HG02943 (cell line): Measurements from ENCODE around the gene BIRC7.

Experiments used
- ATAC-seq: cut with Tn5 transposase; IDR thresholded peaks from one replicate; pipeline ENCODE4 v1.9.1; 2021; ENCODE audit warnings: mild to moderate bottlenecking, low read depth, moderate library complexity; ENCODE audit not compliant: unreplicated experiment

The BIRC7 gene

DNA sequence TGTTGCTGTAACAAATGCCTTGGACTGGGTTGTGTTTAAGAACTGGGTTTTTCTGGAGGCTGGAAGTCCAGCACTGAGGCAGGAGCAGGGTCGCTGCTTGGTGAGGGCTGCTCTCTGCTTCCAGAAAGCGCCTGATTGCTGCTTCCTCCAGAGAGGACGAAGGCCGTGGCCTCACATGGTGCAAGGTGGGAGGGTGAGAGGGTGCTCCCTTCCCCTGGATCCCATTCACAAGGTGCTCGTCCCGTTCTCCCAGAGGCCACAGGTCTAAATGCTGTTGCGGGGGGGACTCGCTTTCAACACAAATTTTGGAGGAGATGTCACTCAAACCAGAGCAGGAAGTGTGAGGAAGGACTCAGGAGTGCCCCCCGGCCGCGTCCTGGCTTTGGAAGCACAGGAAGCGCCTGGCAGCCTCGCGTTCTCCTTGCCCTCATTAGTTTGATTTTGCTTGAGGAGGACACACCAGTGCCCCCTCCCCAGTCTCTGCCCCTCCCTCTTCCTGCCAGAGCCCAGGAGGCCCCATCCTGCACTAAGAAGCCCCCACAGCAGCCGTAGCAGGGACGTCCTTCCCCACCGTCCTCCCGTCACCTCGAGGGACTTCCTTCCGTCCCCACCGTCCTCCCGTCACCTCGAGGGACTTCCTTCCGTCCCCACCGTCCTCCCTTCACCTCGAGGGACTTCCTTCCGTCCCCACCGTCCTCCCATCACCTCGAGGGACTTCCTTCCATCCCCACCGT lies 26.3 kb downstream of the BIRC7 start:
- no peak for ATAC-seq

- ATAC-seq: no peak
Observed at GRCh38 chr20:63262836-63263235, 27.1 kb downstream of the BIRC7 start.

DNA sequence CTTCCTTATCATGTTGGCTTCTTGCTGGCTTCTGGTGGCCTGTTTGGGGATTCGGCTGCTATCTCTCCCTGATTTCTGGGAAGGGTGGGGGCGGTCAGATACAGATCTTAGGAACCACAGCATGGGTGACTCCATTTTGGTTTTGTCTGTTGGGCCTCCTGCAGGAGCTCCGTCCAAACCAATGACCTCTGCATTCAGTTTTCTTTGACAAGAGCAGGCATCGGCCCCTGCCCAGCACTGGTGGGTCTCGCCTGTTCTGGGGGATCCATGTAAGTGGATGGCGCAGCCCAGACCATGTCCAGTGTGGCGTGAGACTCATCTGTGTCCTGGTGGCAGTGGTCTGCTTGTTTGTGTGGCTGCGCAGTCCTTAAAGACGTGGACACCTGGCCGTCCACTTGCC lies 28.3 kb downstream of the BIRC7 start:
- no peak for ATAC-seq

GRCh38 chr20:63264519-63264918 lies 28.8 kb downstream of the BIRC7 start:
- no peak for ATAC-seq

- no peak for ATAC-seq
Observed at GRCh38 chr20:63265891-63266515, 30.3 kb downstream of the BIRC7 start.

- ATAC-seq: no peak
Observed at GRCh38 chr20:63267691-63268090, 32.0 kb downstream of the BIRC7 start.

DNA sequence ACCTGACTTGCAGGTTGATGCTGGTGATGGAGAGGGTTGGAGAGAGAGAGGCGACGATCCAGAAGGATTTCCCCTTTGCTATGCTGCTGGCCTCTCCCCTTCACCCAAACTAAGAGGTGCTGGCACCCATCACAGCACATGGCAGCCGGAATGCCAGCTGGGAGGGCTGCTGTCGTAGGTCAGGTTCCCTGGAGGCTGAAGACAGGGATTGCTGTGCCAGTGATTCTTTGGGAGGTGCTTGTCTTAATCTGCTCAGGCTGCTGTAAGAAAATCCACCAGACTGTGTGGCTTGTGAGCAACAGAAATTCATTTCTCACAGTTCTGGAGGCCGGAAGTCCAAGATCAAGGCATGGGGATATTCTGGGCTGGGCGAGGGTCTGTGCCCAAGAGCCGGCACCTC lies 32.6 kb downstream of the BIRC7 start:
- ATAC-seq: no peak

DNA sequence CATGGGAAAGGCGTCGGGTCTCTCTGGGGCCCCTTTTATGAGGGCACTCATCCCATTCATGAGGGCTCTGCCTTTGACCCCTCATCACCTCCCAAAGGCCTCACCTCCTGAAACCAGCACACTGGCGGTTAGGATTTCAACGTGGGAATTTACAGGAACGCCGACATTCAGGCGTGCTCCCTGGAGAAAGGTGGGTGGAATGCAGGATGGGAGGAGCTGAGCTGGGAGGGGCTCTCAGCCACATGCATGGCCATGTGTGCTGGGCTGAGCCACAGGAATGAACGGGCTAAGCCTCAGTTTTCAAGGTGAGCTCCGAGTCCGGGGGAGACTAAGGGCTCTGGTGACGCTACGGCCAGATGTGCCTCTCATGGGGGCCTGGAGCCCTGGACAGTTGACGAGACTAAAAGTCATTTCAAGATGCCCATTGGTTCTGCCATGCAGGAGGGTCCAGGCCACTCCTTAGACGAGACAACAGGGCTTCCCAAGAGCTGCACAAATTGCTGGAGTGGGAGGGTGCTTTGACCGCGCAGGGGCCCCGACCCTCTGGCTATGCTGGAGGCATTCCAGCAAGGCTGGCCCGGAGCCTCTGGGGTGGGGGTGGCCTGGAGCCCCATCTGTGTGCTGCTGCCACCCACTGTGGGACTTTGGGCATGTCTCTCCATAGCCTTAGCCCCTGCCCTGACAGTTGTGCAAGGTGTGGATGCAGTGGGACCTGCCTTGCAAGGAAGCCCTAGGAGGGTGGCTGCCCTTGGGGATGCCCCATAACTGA lies 33.1 kb downstream of the BIRC7 start:
- no peak for ATAC-seq

- ATAC-seq: no peak
Observed at GRCh38 chr20:63269724-63270123, 34.0 kb downstream of the BIRC7 start.

GRCh38 chr20:63270606-63271325 lies 35.1 kb downstream of the BIRC7 start:
- no peak for ATAC-seq

GRCh38 chr20:63272105-63273058 lies 36.7 kb downstream of the BIRC7 start, which contains the start of gene ARFGAP1:
TSS of gene ARFGAP1 (plus strand) at chr20:63272813. CDS start at chr20:63275581, 2,768 bp downstream.
- ATAC-seq: peak; percentile 70

GRCh38 chr20:63273059-63273579 lies 37.4 kb downstream of the BIRC7 start:
- no peak for ATAC-seq

GRCh38 chr20:63273635-63274380 lies 38.1 kb downstream of the BIRC7 start:
- ATAC-seq: no peak

GRCh38 chr20:63274381-63275228 lies 38.9 kb downstream of the BIRC7 start:
- ATAC-seq: no peak

GRCh38 chr20:63275825-63276224 lies 40.1 kb downstream of the BIRC7 start:
- no peak for ATAC-seq

- ATAC-seq: no peak
Observed at GRCh38 chr20:63276956-63277355, 41.3 kb downstream of the BIRC7 start.

DNA sequence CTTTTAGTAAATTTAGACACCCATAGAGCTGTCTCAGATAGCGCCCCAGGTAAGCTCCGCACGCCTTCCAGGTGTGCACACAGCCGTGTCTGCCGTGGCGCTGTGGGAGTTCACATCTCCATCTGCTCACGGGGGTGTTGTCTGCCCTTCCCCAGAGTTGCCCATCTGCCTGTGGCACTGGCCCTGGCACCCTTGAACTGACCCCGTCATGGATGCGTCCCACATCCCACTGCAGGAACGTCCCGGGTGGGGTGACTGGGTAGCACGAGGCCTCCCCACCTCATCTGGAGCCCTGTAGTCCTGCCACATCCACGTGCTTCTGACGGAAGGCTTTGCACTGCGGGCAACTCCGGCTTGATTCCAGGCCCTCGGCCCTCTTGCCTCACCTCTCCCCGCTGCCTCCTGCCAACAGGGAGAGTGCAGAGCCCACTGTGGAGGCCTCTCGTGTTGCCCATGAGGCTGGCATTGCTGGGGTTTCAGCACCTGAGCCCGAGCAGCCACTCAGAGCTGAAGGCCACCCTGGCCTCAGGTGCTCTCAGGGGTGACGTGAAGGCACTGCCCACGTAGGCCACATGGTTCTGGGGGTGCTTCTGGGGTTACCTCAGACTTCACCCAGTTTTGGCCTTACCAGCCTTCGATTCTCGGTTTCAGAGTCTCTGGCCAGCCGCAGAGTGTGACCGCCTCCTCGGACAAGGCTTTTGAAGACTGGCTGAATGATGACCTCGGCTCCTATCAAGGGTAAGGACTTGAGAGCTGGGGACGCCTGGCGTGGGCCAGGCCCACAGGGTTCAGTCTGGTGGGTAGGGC lies 42.0 kb downstream of the BIRC7 start:
- ATAC-seq: no peak
